ENCODE results near the gene ITPR2.
"Not testable (repeated sequence)": the region's sequence is repeated elsewhere in the genome, so short reads cannot be mapped to it uniquely, and the experiment has no call there.

ITPR2 gene

DNA sequence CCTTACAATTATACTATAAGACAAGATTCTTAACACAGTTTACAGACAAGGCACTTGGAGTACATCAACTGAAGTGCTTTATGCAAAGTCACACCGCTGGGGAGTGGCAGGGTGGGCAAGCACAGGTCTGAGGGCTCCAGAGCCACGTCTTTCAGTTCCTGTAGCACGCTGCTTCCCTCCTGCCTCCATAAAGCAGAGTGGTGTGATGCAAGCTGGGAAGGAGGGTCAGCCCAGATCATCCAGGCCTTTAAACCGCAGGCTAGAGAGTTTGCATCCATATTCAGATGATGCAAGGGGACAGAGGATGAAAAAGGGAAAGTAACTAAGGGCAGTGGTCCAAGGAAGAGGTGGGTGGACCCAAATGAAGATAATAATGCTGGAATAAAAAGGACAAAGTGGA is 132.6 kb downstream of the ITPR2 start:
- DNase-seq (ENCODE audit: low spot score), result no peak

DNA sequence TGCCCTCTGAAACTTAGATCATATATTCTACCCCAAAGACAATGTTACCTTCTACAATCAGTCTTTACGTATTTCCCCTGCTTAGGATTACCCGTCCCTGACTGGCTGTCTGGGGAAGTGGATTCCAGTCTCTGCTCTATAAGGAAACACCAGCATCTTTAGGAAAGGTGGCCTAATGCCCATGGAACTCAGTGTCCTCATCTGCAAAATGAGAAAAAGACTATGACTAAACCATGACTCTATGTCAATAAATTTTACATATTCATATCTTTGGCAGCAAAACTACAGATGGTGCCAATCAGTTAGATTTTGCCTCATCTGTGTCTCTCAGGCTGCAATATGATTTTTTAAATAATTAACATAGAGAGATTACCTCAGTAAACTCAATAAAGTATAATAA is 133.8 kb downstream of the ITPR2 start:
- DNase-seq (ENCODE audit: low spot score), result no peak

DNA sequence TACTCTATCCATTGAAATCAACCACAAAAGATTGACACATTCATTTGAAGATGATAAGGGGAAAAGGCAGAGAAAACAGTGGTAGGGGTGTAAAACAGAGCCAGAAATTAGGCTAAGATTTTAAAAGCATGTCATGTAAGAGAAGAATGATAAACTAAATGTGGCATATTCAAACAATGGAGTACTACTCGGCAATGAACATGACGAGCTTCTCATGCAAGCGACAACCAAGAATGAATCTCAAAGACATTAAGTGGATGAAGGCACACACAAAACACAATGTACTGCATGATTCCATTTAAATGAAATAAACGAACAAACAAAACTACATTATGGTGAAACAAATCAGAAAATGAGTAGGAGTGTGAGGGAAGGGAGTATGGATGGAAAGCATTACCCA is 134.8 kb downstream of the ITPR2 start:
- no peak for DNase-seq (ENCODE audit: low spot score)

DNA sequence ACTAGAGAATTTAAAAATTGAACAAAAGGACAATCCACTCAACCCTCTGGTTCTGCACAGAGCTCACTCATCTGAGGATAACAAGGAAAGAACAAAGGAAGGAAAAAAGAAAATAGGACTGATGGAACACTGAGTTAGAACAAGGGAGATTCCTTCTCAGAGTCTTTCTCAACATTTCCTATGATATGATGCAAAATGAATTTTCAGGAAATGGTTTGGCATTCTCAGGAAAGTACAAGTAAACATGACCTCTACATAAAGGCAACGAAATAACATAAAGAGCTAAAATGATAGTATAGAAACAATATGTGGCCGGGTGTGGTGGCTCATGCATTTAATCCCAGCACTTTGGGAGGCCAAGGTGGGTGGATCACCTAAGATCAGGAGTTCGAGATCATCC is 135.8 kb downstream of the ITPR2 start:
- DNase-seq (ENCODE audit: low spot score), result no peak

DNA sequence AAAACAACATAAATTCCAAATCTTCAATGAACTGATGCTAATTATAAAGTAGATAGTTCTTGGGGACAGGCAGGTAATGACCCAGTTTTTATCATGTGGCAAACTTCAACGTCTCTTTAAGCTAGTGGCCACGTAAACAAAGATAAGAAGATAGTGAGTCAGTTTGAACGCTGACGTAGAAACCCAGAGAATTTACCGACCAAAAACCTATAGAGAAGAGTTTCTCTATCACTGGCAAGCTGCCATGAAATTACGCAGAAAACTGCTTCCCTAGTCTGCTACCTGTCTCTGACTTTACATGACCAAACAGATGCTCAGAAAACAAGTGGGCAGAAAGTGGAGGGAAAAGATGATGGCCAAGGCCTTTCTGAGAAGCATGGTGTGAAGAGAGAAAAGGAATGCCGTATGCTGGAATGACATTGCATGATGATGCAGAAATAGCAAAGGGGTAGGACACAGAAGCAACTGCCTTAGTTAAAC is 136.3 kb downstream of the ITPR2 start:
- DNase-seq (ENCODE audit: low spot score), result no peak

DNA sequence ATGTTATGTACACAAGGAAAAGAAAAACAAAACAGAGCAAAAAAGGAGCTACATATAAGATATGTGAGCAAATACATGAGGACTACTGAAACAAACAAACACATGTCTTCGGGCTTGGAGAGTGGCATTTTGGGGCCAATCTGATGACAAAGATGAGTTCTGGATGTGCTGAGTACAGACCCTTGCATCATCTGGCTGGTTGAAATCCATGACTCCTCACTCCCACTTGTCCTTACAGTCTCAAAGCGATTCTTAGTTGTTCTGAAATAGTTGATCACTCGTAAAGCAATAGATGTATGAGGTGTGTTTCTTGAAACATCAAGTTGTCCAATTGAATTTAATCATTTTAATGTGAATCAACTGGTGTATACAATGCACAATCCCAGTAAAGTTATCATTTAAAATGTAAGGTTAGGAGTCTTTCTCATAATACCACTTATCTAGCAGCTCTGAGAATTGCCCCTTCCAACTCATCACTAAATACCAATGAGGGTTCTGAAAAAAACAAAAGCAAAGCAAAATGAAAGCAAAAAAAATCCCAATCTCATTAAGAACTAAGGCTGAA is 136.9 kb downstream of the ITPR2 start:
- no peak for DNase-seq (ENCODE audit: low spot score)

DNA sequence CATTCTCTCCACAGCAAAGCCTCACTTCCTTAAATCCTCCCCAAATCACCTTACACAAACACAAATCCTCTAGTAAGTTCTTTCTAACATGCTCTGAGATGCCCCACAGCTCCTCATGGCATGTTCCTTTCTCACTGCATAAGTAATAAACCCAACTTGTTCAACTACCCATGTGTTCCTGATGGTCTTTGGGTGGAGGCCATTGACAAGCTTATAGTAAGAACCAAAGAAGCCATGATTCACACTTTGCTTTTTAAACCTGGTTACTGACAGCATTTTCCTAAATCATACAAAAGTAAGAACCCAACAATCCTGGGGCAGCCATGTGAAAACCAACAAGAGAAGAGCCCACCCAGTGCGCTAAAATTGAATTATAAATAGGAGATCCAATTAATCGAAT is 138.6 kb downstream of the ITPR2 start:
- no peak for DNase-seq (ENCODE audit: low spot score)

DNA sequence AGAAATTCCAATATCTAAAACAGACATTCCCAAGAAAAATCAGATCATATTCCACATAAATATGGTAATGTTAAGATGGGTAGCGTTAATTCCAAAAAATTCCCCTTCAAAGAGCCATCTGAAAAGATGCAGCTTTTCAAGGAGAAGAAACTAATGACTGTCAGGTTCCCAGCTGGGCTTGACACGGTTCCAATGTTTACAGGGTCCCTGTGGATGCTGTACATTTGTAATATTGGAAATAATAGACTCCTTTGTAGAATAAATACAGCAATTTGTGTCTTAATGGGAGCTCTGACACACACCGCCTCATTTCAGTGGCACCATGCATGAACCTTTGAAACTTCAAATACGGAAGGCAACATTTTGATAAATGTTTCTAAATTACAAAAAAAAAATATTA is 140.6 kb downstream of the ITPR2 start:
- DNase-seq (ENCODE audit: low spot score), result no peak

DNA sequence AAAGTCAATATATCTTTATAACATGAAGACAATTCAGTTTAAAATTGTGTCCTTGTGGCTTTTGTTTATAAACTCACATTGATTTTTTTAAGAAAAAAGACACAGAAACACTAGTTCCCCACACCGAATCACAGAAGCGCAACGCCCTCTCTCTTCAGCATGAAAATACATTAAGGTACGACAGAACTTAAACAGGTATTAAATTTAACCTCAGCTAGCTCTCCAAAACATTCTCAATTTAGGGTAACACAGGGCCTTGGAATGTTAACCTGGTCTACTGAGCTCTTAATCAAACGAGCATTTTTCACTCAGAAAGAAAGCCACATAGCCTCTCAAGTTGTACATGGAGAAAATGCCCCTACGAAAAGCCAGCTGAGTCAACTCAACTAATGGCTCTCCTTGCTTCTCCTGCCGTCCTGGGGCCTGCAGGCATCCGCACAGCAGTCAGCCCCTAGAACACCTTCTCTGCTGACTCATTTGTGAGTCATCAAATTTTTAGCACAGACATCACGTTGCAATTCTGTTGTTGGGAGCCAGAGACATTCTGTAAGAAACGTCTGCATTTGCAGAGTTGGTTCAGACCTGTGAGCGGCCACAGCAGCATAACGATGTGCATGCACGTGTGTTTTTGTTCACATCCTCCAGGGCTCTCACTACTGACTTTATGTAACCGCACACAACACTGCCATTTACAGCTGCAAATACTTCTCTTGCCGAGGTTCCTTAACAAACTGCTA is 141.6 kb downstream of the ITPR2 start:
- no peak for DNase-seq (ENCODE audit: low spot score)

DNA sequence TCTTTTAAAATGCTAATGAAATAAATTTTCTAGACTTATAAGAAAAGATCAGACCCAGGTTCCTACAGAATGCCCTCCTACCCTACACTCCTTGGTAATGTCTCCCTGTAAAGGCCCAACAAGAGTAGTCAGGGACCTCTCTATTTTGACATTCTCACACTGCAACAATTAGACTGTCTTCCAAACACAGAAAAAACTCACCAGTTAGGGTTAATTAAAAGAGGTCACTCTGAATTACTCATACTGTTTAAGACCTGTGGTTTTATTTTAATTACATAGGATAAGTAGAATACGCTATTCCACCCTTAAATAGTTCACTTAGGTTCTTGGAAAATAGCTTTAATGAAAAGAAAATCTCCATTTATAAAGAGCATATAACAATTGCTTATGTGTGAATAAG is 142.4 kb downstream of the ITPR2 start:
- DNase-seq (ENCODE audit: low spot score), result no peak

DNA sequence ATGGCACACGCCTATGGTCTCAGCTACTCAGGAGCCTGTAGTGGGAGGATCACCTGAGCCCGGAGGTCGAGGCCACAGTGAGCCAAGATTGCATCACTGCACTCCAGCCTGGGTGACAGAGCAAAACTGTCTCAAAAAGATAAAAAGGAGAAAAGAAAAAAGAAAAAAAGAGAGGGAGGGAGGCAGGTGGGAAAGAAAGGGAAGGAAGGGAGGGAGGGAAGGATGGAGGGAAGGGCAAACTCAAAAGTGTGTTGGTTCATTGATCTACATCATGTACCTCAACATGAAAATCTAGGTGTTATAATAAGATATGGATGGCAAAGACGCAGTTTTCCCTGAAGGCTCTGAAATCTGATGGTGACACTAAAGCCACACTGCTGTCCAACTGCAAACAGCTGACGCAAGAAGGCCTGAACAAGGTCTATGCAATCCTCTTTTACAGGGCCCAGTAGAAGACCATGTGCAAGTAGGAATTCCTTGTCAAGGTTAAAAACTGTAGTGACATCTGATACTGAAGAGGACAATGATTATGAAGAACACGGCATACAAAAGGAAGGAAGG is 143.6 kb downstream of the ITPR2 start:
- no peak for DNase-seq (ENCODE audit: low spot score)

DNA sequence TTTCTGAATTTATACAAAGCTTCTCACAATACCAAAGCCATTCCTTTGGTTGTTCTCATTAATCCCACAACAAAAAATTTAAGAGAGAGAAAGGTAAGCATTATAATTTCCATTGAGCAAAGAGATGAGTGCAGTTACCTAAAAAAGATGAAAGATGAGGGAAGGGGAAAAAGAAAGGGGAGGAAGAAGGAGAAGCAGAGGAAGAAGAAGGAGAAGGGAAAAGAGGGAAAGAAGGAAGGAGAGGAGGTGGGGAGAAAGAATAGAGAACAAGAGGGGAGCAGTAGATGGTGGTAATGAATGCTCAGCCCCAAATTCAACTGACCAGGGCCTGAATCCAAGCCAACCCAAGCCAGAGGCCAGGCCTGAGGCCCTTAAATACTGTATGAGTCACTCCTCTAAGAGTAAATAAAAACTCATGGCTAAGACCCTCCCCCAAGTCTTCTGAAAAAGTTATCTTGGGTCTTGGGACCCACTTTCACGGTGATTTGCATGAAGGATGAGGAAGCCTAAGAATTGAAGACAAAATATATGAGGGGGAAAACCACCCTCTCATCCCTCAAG is 144.6 kb downstream of the ITPR2 start:
- no peak for DNase-seq (ENCODE audit: low spot score)

DNA sequence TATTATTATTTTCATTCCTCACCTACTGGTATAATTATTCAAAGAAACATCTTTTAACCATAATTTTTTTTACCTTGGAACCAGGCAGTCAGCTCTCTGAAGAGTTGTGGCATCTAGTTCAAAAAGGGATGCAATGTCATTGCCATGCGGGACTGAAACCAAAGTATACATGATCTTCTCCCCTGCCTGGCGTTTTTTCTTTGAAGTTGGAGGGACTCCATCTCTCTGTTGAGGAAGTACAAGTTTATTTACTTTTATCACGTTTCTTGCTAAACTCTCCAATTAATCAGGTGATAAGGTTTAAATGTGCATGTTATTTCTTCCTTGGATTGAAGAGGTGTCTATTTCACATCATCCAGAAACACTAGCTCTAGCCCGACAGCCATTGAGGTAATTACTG is 146.6 kb downstream of the ITPR2 start:
- no peak for DNase-seq (ENCODE audit: low spot score)

DNA sequence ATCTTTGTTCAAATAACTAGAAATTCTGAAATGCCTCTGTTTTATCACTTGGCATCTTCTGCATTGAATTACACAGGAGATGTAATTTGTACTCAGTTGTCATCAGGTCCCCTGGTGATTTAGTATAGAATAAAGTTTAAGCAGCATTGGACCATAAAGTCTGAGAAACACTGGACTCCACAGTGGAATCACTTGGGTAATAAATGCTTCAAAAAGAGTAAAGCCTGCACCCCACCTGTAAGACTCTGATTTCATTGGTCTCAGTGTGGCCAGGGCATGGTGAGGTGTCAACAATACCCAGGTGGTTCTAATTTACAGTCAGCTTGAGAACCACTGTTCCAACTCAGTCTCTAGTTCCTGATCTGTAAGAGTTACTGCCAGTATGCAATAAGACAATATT is 148.9 kb downstream of the ITPR2 start:
- no peak for DNase-seq (ENCODE audit: low spot score)

DNA sequence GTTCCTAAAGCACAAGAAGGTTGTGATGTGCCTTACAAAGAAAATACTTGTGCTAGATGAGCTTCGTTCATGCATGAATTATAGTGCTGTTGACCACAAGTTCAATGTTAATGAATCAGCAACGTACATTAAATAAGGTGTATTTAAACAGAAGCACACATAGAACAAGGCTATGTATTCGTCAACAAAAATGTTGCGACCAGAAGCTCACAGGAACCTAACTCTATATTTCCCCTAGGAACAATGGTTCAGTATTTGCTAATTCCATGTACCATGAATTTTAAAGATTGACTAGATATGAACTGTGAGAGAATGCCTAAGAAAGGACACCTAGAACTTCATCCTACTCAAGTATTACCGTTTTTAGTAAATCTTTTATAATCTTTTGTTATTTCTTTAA is 149.6 kb downstream of the ITPR2 start:
- no peak for DNase-seq (ENCODE audit: low spot score)

DNA sequence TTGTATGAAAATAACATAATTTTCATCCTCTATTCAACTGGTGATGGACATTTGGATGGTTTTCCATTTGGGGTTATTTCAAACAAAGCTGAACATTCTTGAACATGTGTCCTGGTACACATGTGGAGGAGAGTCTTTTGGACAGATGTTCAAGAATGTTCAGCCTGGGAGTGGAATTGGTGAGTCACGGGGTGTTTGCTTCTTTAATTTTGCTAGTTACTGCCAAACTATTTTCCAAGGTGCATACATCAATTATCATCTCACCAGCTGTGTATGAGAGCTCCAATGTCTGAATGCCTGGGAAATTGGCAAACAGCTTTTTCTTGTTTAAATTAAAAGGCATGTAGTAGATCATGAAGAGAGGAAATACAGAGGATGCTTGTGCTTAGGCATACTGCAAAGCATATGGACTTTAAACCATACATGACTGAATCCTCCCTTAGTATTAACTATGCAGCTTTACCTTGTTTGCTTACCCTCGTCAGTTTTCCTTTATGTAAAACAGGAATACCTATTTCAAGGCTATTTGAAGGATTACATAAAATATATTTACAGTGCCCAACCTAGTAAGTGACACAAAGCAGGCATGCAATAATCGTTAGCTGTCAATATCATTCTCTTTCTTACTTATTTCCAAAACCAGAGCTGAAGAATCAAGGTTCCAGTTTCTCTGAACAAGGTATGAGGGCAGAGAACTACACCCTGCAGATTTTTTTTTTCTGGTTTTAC is 152.1 kb downstream of the ITPR2 start:
- no peak for DNase-seq (ENCODE audit: low spot score)

DNA sequence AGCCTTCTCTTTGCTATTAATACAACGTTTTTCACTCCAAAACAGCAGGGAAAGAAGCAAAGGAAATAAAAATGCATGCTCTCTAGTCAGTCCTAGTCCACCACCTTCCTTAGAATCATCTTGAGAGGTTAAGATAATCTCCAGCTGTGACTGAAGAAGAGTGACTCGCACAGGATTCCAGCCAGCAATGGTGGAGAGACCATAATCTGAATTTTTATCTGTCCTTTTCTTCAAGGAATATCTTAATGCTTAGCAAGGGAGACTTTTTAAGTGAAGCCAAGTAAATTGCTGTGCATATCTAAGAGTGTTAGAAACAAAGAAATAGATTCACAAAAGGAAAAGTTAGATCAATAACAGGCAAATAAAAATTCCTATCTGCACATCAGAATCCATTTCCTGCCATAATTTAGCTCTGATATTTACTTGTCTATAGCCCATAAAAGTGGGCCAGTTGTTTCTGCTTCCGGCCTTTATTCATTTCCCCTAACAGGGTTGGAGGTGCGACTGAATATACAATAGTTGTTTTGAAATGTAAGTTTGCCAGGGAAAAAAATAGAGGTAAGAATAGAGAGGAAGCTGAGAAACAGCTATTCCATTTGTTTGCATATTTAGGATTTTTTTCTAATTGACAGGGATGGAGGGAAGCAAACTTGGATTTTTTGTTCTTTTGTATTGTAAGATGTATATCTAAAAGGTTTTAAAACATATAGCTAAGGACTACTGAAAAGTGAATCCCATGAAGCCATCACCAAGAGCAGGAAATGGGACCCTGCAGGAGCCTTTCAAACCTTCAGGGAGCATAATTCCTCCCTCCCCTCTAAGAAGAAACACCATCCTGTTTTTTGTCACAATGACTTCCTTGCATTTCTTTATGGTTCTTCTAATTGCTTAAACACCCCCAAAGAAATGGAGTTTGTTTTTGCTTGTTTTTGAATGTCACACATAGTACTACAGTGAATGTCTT is 154.0 kb downstream of the ITPR2 start:
- DNase-seq (ENCODE audit: low spot score), result no peak

DNA sequence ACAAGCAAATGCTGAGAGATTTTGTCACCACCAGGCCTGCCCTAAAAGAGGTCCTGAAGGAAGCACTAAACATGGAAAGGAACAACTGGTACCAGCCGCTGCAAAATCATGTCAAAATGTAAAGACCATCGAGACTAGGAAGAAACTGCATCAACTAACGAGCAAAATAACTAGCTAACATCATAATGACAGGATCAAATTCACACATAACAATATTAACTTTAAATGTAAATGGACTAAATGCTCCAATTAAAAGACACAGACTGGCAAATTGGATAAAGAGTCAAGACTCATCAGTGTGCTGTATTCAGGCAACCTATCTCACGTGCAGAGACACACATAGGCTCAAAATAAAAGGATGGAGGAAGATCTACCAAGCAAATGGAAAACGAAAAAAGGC is 161.5 kb downstream of the ITPR2 start:
- not testable (repeated sequence) for DNase-seq (ENCODE audit: low spot score)

DNA sequence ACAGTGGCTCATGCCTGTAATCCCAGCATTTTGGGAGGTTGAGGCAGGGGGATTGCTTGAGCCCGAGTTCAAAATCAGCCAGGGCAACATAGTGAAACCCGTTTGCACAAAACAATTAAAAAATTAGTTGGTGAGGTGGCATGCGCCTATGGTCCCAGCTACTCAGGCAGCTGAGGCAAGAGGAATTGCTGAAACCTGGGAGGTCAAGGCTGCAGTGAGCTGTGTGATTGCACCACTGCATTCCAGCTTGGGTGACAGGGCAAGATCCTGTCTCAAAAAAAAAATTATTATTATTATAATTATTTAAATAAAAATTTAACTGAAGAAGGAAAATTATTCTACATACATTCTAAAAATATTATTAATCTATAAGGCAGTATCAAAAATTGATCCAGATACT is 164.1 kb downstream of the ITPR2 start:
- no peak for DNase-seq (ENCODE audit: low spot score)

DNA sequence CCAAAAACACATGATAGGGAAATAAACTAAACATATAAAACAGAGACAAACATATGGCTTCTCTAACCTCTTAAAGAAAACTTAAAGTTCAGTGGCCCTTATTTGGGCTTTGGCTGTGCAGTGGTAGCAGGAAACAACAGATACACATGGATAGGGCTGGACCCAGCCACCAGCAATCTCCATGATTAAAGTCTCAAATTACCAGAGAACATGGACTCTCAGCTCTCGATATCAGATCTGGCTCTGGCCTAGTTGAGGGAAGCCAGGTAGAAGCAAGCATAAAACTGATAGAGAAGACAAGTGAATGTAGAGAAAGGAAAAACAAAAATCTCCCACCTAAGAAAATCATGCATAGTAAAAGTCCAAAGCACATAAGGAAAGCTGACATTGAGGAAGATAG is 164.8 kb downstream of the ITPR2 start:
- DNase-seq (ENCODE audit: low spot score), result no peak

DNA sequence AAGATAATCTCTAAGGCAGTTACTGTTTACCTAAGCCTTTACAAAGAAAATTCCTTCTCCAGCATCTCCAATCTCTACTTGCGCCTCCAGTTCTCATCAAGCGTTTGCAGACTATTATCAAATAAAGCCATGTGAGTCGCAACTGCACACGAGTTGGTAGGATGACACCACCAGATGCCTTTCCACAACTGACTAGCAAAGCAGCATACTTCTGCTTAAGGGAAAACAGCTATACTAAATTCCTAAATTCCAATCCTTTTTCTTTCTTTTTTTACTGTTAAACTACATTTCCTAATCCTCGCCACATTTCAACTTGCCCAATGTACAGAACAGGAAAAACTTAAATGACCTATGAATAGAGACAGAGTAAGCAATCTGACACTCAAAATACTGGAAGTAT is 166.7 kb downstream of the ITPR2 start:
- DNase-seq (ENCODE audit: low spot score), result no peak

DNA sequence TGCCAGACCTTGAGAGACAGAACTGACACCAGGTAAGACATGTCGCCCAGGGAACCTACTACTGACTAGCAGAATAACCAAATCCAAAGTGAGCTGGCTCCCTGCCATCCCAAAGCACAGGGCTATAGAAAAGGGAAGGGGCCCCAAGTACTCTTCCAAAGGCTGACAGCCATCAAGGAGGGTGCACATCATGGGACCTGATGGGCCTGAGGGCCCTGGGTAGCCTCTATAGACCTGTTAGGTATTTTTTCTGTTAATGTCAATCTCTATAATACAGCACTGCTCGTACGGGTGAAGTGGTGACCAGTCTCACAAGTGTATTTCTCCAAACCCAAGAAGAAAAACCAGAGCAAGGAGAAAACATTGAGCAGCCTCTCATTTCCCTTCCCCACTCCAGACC is 171.6 kb downstream of the ITPR2 start:
- no peak for DNase-seq (ENCODE audit: low spot score)

Data from HuH-7.5 (cell line).